H9 (cell line): ENCODE measurements around the gene CYP2U1. TPM values are rescaled to one million over a fixed set of nuclear protein-coding genes. Genes with fewer than 3 reads are reported as not detected.

Experiments
- DNase-seq: peaks from one replicate; pipeline ENCODE4 v3.0.0-alpha.2; 2017
- H2AFZ ChIP-seq: one replicate; pipeline ENCODE4 v1.6.1; 2013; ENCODE audit warnings: mild to moderate bottlenecking, low read length, control low read depth, moderate library complexity
- H2AK5ac ChIP-seq: 2 replicates; pipeline ENCODE4 v1.6.1; 2013; ENCODE audit warnings: low read length, control low read depth, mixed read lengths; ENCODE audit not compliant: insufficient read length
- H2BK120ac ChIP-seq: one replicate; pipeline ENCODE4 v1.6.1; 2013; ENCODE audit warnings: low read depth, mild to moderate bottlenecking, low read length, control low read depth, inconsistent platforms; ENCODE audit not compliant: poor library complexity, severe bottlenecking
- H2BK12ac ChIP-seq: 2 replicates; pipeline ENCODE4 v1.6.1; 2013; ENCODE audit warnings: low read length, control low read depth, mixed read lengths, low read depth; ENCODE audit not compliant: insufficient read length
- H2BK15ac ChIP-seq: 2 replicates; pipeline ENCODE4 v1.6.1; 2013; ENCODE audit warnings: low read depth, low read length, control low read depth
- H2BK20ac ChIP-seq: one replicate; pipeline ENCODE4 v1.6.1; 2013; ENCODE audit warnings: low read depth, mild to moderate bottlenecking, low read length, control low read depth, inconsistent platforms; ENCODE audit not compliant: poor library complexity, severe bottlenecking
- H2BK5ac ChIP-seq: 2 replicates; pipeline ENCODE4 v1.6.1; 2013; ENCODE audit warnings: low read length, control low read depth, mixed read lengths; ENCODE audit not compliant: insufficient read length
- H3K14ac ChIP-seq: 2 replicates; pipeline ENCODE4 v1.6.1; 2013; ENCODE audit warnings: low read length, control low read depth; ENCODE audit not compliant: insufficient read depth
- H3K18ac ChIP-seq: 2 replicates; pipeline ENCODE4 v1.6.1; 2013; ENCODE audit warnings: low read depth, mild to moderate bottlenecking, mixed read lengths, low read length, control low read depth; ENCODE audit not compliant: insufficient read length
- H3K23ac ChIP-seq: 2 replicates; pipeline ENCODE4 v1.6.1; 2013; ENCODE audit warnings: low read length, control low read depth, mixed read lengths, low read depth; ENCODE audit not compliant: insufficient read length
- H3K23me2 ChIP-seq: 2 replicates; pipeline ENCODE4 v1.6.1; 2013; ENCODE audit warnings: low read depth, mild to moderate bottlenecking, mixed read lengths, low read length, control low read depth; ENCODE audit not compliant: insufficient read length, poor library complexity, severe bottlenecking
- H3K27ac ChIP-seq: 2 replicates; pipeline ENCODE4 v1.5.1; 2013; ENCODE audit warnings: low read length, control low read depth, mixed read lengths, low read depth; ENCODE audit not compliant: insufficient read length
- H3K27me3 ChIP-seq: 2 replicates; pipeline ENCODE4 v1.6.1; 2013; ENCODE audit warnings: low read length, control low read depth, inconsistent platforms; ENCODE audit not compliant: insufficient read depth
- H3K4ac ChIP-seq: 2 replicates; pipeline ENCODE4 v1.6.1; 2013; ENCODE audit warnings: low read depth, mild to moderate bottlenecking, control low read depth, inconsistent platforms, low read length, moderate library complexity
- H3K4me1 ChIP-seq: 2 replicates; pipeline ENCODE4 v1.6.1; 2013; ENCODE audit warnings: low read length, control low read depth, inconsistent platforms; ENCODE audit not compliant: insufficient read depth
- H3K4me2 ChIP-seq: 2 replicates; pipeline ENCODE4 v1.6.1; 2013; ENCODE audit warnings: low read length, control low read depth, mixed read lengths; ENCODE audit not compliant: insufficient read length, insufficient read depth
- H3K56ac ChIP-seq: 2 replicates; pipeline ENCODE4 v1.6.1; 2013; ENCODE audit warnings: low read depth, mild to moderate bottlenecking, mixed read lengths, low read length, control low read depth; ENCODE audit not compliant: insufficient read length
- H3K79me1 ChIP-seq: 2 replicates; pipeline ENCODE4 v1.6.1; 2013; ENCODE audit warnings: low read depth, mild to moderate bottlenecking, moderate library complexity, low read length, control low read depth, inconsistent platforms; ENCODE audit not compliant: insufficient read depth, poor library complexity, severe bottlenecking
- H3K79me2 ChIP-seq: 2 replicates; pipeline ENCODE4 v1.6.1; 2013; ENCODE audit warnings: low read length, control low read depth, inconsistent platforms; ENCODE audit not compliant: insufficient read depth
- H3K9ac ChIP-seq: 2 replicates; pipeline ENCODE4 v1.6.1; 2013; ENCODE audit warnings: low read length, control low read depth, mixed read lengths; ENCODE audit not compliant: insufficient read length; ENCODE audit errors: extremely low read depth
- H3K9me3 ChIP-seq: one replicate; pipeline ENCODE4 v1.6.1; 2013; ENCODE audit warnings: low read depth, low read length, inconsistent platforms; ENCODE audit not compliant: control insufficient read depth
- H3T11ph ChIP-seq: one replicate; pipeline ENCODE4 v1.6.1; 2013; ENCODE audit warnings: mild to moderate bottlenecking, low read length, control low read depth, inconsistent platforms
- H4K20me1 ChIP-seq: one replicate; pipeline ENCODE4 v1.6.1; 2013; ENCODE audit not compliant: control insufficient read depth, insufficient read length, insufficient read depth
- H4K5ac ChIP-seq: 2 replicates; pipeline ENCODE4 v1.6.1; 2013; ENCODE audit warnings: low read depth, mild to moderate bottlenecking, mixed read lengths, low read length, control low read depth; ENCODE audit not compliant: insufficient read length
- H4K8ac ChIP-seq: replicated peaks from 2 replicates; pipeline ENCODE4 v1.6.1; 2013; ENCODE audit warnings: low read length, control low read depth, mixed read lengths, low read depth; ENCODE audit not compliant: insufficient read length
- H4K91ac ChIP-seq: 2 replicates; pipeline ENCODE4 v1.6.1; 2013; ENCODE audit warnings: low read depth, mild to moderate bottlenecking, moderate library complexity, mixed read lengths, low read length, control low read depth; ENCODE audit not compliant: insufficient read length
- H3K27ac Mint-ChIP-seq, 3 experiments: 2 replicates in 2 of 3; 3 replicates in 1 of 3; pipeline ENCODE4 v1.8.0; 2020 to 2021; ENCODE audit warnings: mixed read lengths in 3 of 3, mild to moderate bottlenecking in 1 of 3, moderate library complexity in 1 of 3
- H3K27me3 Mint-ChIP-seq: 2 replicates; pipeline ENCODE4 v1.8.0; 2021; ENCODE audit warnings: low read depth, mild to moderate bottlenecking, moderate library complexity, mixed read lengths
- H3K36me3 Mint-ChIP-seq, 3 experiments: 2 replicates in 2 of 3; 3 replicates in 1 of 3; pipeline ENCODE4 v1.8.0; 2020 to 2021; ENCODE audit warnings: low read depth in 3 of 3, mixed read lengths in 3 of 3; ENCODE audit not compliant: insufficient read depth in 1 of 3
- H3K4me1 Mint-ChIP-seq, 2 experiments: 2 replicates each; pipeline ENCODE4 v1.8.0; 2020; ENCODE audit warnings: mixed read lengths in 2 of 2
- H3K4me3 Mint-ChIP-seq, 2 experiments: 2 replicates in 1 of 2; 3 replicates in 1 of 2; pipeline ENCODE4 v1.8.0; 2020 to 2021; ENCODE audit warnings: mild to moderate bottlenecking in 2 of 2, mixed read lengths in 2 of 2, moderate library complexity in 1 of 2
- H3K9me3 Mint-ChIP-seq, 2 experiments: 2 replicates in 1 of 2; 3 replicates in 1 of 2; pipeline ENCODE4 v1.8.0; 2020; ENCODE audit warnings: mild to moderate bottlenecking in 2 of 2, mixed read lengths in 2 of 2, moderate library complexity in 1 of 2
- CTCF ChIP-seq: fragments of 200-600 bp; sonication (generic); conservative IDR thresholded peaks from 3 replicates; pipeline ENCODE4 v1.8.0; 2021; ENCODE audit warnings: antibody characterized with exemption, mild to moderate bottlenecking
- WGBS: extraction: QIAGEN DNeasy Blood & Tissue Kit; methylation state at CpG from one replicate; pipeline ENCODE4 v1.1.7; 2013; ENCODE audit warnings: missing lambda C conversion rate, low lambda C conversion rate, mixed read lengths; ENCODE audit not compliant: insufficient read length; ENCODE audit errors: extremely low coverage; 5-methylcytosine and 5-hydroxymethylcytosine counted together
- total RNA-seq: library from RNA; stranded (reverse); gene quantifications from 2 replicates; pipeline ENCODE4 v1.2.1, GENCODE V29; 2021

The CYP2U1 gene
- total RNA-seq, 1 experiment from 2014 or later: 9.6 TPM

- no peak overlapping the region for H2BK12ac ChIP-seq
- no peaks in the 10 kb centered on the region for H3K79me1 ChIP-seq
- no peaks in the 10 kb centered on the region; the same call in 1 of the 2 replicates for H3K4me1 ChIP-seq
- H3K23ac ChIP-seq: no peak overlapping the region
- H3K9ac ChIP-seq: no peak overlapping the region
- no peak overlapping the region for H4K91ac ChIP-seq
- no peak overlapping the region for H3K27ac ChIP-seq
- no peak overlapping the region for H2BK15ac ChIP-seq
- TF ChIP-seq CTCF: no peak
- no peak overlapping the region for H4K8ac ChIP-seq
- no peak overlapping the region for H3K4ac ChIP-seq
- H3K9me3 Mint-ChIP-seq: no peaks in the 10 kb centered on the region
- peaks cover 18% of the 10 kb centered on the region in 2 experiments for H3K4me1 Mint-ChIP-seq
- no peak for DNase-seq
- H2BK5ac ChIP-seq: no peak overlapping the region
- no peak overlapping the region for H2BK20ac ChIP-seq
- no peak overlapping the region for H3K56ac ChIP-seq
- H3K27ac Mint-ChIP-seq: no peak overlapping the region
- peaks cover 12% of the 10 kb centered on the region for H3K23me2 ChIP-seq
- H2BK120ac ChIP-seq: no peak overlapping the region
- H3K9me3 ChIP-seq: no peaks in the 10 kb centered on the region
- H3K27me3 ChIP-seq: peaks cover 6% of the 10 kb centered on the region; the same call in 1 of the 2 replicates
- H4K20me1 ChIP-seq: peaks cover 3% of the 10 kb centered on the region
- H3K14ac ChIP-seq: peak overlapping the region; percentile 59
- no CpG with 5 or more reads among the region's 45 CpGs for WGBS
- H2AK5ac ChIP-seq: no peak overlapping the region
- peak overlapping the region; percentile 9 for H3K18ac ChIP-seq
- H2AFZ ChIP-seq: no peak overlapping the region
- H3K4me2 ChIP-seq: peak overlapping the region; percentile 67
- H3K4me3 Mint-ChIP-seq: peak overlapping the region; percentile 71 to 83
- peaks cover 1 to 24% (median 4%) of the 10 kb centered on the region in 3 experiments for H3K36me3 Mint-ChIP-seq
- H3T11ph ChIP-seq: no peak overlapping the region
- H4K5ac ChIP-seq: no peak overlapping the region
- H3K27me3 Mint-ChIP-seq: peaks cover 34% of the 10 kb centered on the region
- H3K79me2 ChIP-seq: no peaks in the 10 kb centered on the region
Measured at GRCh38 chr4:107931775-107932321, 499 bp downstream of the CYP2U1 start.
